ENCODE data around the gene TRPC1. TPM values are rescaled to one million over a fixed set of nuclear protein-coding genes. Genes with fewer than 3 reads are reported as not detected.

TRPC1 gene
- total and polyA plus RNA-seq, 2 experiments from 2014 or later = 7.0 to 36.6 TPM

DNA sequence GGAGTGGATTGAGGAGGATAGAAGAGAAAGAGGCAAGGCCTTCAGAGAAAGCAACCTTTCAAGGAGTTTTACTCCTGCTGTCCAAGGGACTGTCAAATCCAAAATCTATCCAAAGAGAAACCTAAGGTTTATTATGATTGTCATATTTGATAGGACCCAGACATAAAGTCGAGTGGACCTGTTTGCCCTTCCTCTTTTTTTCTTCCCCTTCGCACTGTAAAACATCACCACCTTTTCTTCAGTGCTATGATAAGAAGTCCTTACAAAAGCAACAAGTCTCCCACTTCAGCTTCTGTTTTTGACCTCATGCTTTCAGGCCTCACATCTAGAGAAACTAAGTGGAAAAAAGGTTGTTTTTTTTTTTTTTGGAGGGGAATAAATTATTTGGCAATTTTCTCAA is 73.0 kb downstream of the TRPC1 start:
- no peaks in the 10 kb centered on the region for H3K79me2 ChIP-seq (replicated peaks; ENCODE audit: insufficient read depth)
- H3K27me3 Mint-ChIP-seq (ENCODE audit: insufficient read depth, low read depth, poor library complexity) = no peaks in the 10 kb centered on the region
- H3K4me3 ChIP-seq = no peak overlapping the region
- H3K27me3 ChIP-seq (ENCODE audit: insufficient read depth) = no peaks in the 10 kb centered on the region
- H3K36me3 Mint-ChIP-seq (ENCODE audit: low read depth) = peaks cover 3% of the 10 kb centered on the region; the same call in 2 of the 3 replicates
- H2AFZ ChIP-seq = no peak overlapping the region
- TF ChIP-seq, protein P1, sequence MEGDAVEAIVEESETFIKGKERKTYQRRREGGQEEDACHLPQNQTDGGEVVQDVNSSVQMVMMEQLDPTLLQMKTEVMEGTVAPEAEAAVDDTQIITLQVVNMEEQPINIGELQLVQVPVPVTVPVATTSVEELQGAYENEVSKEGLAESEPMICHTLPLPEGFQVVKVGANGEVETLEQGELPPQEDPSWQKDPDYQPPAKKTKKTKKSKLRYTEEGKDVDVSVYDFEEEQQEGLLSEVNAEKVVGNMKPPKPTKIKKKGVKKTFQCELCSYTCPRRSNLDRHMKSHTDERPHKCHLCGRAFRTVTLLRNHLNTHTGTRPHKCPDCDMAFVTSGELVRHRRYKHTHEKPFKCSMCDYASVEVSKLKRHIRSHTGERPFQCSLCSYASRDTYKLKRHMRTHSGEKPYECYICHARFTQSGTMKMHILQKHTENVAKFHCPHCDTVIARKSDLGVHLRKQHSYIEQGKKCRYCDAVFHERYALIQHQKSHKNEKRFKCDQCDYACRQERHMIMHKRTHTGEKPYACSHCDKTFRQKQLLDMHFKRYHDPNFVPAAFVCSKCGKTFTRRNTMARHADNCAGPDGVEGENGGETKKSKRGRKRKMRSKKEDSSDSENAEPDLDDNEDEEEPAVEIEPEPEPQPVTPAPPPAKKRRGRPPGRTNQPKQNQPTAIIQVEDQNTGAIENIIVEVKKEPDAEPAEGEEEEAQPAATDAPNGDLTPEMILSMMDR (conservative IDR thresholded peaks at IDR 0.05; ENCODE audit: low read depth in 2 of 2) = no peak
- no peak for TF ChIP-seq POLR2AphosphoS5 (IDR thresholded peaks at IDR 0.05; ENCODE audit: low read depth)
- no peak for TF ChIP-seq EZH2phosphoT487 (IDR thresholded peaks at IDR 0.05; ENCODE audit: unreplicated experiment)
- TF ChIP-seq, protein P2, sequence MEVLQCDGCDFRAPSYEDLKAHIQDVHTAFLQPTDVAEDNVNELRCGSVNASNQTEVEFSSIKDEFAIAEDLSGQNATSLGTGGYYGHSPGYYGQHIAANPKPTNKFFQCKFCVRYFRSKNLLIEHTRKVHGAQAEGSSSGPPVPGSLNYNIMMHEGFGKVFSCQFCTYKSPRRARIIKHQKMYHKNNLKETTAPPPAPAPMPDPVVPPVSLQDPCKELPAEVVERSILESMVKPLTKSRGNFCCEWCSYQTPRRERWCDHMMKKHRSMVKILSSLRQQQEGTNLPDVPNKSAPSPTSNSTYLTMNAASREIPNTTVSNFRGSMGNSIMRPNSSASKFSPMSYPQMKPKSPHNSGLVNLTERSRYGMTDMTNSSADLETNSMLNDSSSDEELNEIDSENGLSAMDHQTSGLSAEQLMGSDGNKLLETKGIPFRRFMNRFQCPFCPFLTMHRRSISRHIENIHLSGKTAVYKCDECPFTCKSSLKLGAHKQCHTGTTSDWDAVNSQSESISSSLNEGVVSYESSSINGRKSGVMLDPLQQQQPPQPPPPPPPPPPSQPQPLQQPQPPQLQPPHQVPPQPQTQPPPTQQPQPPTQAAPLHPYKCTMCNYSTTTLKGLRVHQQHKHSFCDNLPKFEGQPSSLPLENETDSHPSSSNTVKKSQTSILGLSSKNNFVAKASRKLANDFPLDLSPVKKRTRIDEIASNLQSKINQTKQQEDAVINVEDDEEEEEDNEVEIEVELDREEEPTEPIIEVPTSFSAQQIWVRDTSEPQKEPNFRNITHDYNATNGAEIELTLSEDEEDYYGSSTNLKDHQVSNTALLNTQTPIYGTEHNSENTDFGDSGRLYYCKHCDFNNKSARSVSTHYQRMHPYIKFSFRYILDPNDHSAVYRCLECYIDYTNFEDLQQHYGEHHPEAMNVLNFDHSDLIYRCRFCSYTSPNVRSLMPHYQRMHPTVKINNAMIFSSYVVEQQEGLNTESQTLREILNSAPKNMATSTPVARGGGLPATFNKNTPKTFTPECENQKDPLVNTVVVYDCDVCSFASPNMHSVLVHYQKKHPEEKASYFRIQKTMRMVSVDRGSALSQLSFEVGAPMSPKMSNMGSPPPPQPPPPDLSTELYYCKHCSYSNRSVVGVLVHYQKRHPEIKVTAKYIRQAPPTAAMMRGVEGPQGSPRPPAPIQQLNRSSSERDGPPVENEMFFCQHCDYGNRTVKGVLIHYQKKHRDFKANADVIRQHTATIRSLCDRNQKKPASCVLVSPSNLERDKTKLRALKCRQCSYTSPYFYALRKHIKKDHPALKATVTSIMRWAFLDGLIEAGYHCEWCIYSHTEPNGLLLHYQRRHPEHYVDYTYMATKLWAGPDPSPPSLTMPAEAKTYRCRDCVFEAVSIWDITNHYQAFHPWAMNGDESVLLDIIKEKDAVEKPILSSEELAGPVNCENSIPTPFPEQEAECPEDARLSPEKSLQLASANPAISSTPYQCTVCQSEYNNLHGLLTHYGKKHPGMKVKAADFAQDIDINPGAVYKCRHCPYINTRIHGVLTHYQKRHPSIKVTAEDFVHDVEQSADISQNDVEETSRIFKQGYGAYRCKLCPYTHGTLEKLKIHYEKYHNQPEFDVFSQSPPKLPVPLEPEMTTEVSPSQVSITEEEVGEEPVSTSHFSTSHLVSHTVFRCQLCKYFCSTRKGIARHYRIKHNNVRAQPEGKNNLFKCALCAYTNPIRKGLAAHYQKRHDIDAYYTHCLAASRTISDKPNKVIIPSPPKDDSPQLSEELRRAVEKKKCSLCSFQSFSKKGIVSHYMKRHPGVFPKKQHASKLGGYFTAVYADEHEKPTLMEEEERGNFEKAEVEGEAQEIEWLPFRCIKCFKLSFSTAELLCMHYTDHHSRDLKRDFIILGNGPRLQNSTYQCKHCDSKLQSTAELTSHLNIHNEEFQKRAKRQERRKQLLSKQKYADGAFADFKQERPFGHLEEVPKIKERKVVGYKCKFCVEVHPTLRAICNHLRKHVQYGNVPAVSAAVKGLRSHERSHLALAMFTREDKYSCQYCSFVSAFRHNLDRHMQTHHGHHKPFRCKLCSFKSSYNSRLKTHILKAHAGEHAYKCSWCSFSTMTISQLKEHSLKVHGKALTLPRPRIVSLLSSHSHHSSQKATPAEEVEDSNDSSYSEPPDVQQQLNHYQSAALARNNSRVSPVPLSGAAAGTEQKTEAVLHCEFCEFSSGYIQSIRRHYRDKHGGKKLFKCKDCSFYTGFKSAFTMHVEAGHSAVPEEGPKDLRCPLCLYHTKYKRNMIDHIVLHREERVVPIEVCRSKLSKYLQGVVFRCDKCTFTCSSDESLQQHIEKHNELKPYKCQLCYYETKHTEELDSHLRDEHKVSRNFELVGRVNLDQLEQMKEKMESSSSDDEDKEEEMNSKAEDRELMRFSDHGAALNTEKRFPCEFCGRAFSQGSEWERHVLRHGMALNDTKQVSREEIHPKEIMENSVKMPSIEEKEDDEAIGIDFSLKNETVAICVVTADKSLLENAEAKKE (CRISPR knock-in tag; IDR thresholded peaks at IDR 0.05) = no peak
- TF ChIP-seq, protein P3, sequence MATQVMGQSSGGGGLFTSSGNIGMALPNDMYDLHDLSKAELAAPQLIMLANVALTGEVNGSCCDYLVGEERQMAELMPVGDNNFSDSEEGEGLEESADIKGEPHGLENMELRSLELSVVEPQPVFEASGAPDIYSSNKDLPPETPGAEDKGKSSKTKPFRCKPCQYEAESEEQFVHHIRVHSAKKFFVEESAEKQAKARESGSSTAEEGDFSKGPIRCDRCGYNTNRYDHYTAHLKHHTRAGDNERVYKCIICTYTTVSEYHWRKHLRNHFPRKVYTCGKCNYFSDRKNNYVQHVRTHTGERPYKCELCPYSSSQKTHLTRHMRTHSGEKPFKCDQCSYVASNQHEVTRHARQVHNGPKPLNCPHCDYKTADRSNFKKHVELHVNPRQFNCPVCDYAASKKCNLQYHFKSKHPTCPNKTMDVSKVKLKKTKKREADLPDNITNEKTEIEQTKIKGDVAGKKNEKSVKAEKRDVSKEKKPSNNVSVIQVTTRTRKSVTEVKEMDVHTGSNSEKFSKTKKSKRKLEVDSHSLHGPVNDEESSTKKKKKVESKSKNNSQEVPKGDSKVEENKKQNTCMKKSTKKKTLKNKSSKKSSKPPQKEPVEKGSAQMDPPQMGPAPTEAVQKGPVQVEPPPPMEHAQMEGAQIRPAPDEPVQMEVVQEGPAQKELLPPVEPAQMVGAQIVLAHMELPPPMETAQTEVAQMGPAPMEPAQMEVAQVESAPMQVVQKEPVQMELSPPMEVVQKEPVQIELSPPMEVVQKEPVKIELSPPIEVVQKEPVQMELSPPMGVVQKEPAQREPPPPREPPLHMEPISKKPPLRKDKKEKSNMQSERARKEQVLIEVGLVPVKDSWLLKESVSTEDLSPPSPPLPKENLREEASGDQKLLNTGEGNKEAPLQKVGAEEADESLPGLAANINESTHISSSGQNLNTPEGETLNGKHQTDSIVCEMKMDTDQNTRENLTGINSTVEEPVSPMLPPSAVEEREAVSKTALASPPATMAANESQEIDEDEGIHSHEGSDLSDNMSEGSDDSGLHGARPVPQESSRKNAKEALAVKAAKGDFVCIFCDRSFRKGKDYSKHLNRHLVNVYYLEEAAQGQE (IDR thresholded peaks at IDR 0.05; ENCODE audit: unreplicated experiment) = no peak
- TF ChIP-seq ZNF114 (CRISPR knock-in tag; IDR thresholded peaks at IDR 0.05) = no peak
- TF ChIP-seq, protein P4, sequence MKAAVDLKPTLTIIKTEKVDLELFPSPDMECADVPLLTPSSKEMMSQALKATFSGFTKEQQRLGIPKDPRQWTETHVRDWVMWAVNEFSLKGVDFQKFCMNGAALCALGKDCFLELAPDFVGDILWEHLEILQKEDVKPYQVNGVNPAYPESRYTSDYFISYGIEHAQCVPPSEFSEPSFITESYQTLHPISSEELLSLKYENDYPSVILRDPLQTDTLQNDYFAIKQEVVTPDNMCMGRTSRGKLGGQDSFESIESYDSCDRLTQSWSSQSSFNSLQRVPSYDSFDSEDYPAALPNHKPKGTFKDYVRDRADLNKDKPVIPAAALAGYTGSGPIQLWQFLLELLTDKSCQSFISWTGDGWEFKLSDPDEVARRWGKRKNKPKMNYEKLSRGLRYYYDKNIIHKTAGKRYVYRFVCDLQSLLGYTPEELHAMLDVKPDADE (IDR thresholded peaks at IDR 0.05) = no peak
- no peak for TF ChIP-seq ZNF331 (CRISPR knock-in tag; IDR thresholded peaks at IDR 0.05; ENCODE audit: low read depth)
- TF ChIP-seq CREB1 (CRISPR knock-in tag; IDR thresholded peaks at IDR 0.05; ENCODE audit: low read depth) = no peak
- no peak for TF ChIP-seq STAT1 (IDR thresholded peaks at IDR 0.05; ENCODE audit: unreplicated experiment)
- no peak for TF ChIP-seq EZH2 (IDR thresholded peaks at IDR 0.05; ENCODE audit: low read depth, unreplicated experiment)
- H3K9me2 ChIP-seq (ENCODE audit: insufficient read depth) = no peaks in the 10 kb centered on the region
- no peak overlapping the region for H3K27ac Mint-ChIP-seq
- peaks cover 26% of the 10 kb centered on the region for H3K4me1 Mint-ChIP-seq
- no peak for ATAC-seq
- no peak overlapping the region for H3K4me2 ChIP-seq
- peaks cover 14% of the 10 kb centered on the region for H3K4me1 ChIP-seq (ENCODE audit: insufficient read depth)
- no peak overlapping the region for H3K4me3 Mint-ChIP-seq
- no peaks in the 10 kb centered on the region for H3F3A ChIP-seq (replicated peaks; ENCODE audit: low read depth)
- no peaks in the 10 kb centered on the region for H3K9me3 Mint-ChIP-seq
- H3K27ac ChIP-seq (ENCODE audit: low read depth) = no peak overlapping the region
- no peaks in the 10 kb centered on the region for H3K36me3 ChIP-seq (ENCODE audit: insufficient read depth)
- H4K20me1 ChIP-seq (replicated peaks; ENCODE audit: insufficient read depth) = no peaks in the 10 kb centered on the region
- DNase-seq (ENCODE audit: low spot score) = no peak
